ENCODE data around the gene SIX2.

SIX2 gene

DNA sequence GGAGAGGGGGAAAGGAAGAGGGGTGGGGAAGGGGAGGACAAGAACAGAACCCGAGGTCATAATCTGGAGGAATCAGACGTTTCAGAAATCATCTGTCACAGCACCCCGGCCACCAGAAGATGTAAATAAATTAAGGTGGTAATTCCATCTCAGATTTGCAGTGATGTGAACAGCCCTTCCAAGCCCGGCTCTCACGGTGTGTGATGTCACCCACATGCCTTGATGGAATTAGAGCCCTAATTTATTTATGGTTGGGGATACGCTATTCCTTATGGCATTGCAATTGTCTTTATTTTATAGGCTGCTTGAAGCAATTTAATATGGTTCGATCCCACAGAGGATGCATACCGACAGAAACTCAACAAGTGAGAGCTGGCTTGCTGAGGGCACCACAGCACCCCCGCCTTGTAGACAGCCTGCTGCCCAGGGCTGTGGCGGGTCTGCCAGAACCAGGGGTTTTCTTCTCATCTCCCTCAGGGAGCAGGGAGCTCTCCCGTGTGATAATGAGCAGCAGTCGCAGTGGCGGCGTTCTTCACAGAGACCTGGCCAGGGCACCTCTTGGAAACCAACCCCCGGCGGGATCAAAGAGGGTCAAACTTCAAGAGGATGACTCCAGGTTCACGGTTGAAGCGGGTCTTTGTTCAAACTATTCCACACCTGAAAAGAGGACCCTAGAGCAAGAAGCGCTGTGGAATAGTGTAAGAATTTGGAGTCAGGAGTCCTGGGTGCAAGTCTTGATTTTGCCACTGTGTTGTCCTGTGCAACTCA is 40.5 kb upstream of the SIX2 start:
- H2BK12ac ChIP-seq (ENCODE audit: low read length in 2 of 2), result no peak overlapping the region
- no peak overlapping the region for H3K27ac ChIP-seq (ENCODE audit: low read length, poor library complexity, severe bottlenecking)
- H3K18ac ChIP-seq (ENCODE audit: low read depth in 1 of 2, low read length in 2 of 2), result no peak overlapping the region
- no peaks in the 10 kb centered on the region for H3K36me3 ChIP-seq (ENCODE audit: control insufficient read depth in 1 of 2, insufficient read depth in 2 of 2, low read depth in 1 of 2, low read length in 2 of 2)
- DNase-seq, result no peak
- H2BK120ac ChIP-seq (ENCODE audit: low read depth, low read length), result no peak overlapping the region
- no peak overlapping the region for H3K4me2 ChIP-seq (ENCODE audit: low read length, poor library complexity, severe bottlenecking)
- H2BK5ac ChIP-seq (ENCODE audit: low read depth, low read length, poor library complexity, severe bottlenecking), result no peak overlapping the region
- H3K23ac ChIP-seq (ENCODE audit: low read length in 2 of 2), result no peak overlapping the region
- no peaks in the 10 kb centered on the region for H3K9me3 ChIP-seq (ENCODE audit: control insufficient read depth, low read length)
- no peak overlapping the region for H2AFZ ChIP-seq (ENCODE audit: low read depth, low read length)
- no peak overlapping the region for H3K4ac ChIP-seq (ENCODE audit: low read depth in 1 of 2, low read length in 2 of 2)
- no peak overlapping the region for H3K4me3 ChIP-seq (ENCODE audit: insufficient read depth in 1 of 2, low read depth in 1 of 2, low read length in 2 of 2)
- H4K91ac ChIP-seq (ENCODE audit: low read length), result no peak overlapping the region
- H2AK5ac ChIP-seq (ENCODE audit: low read length, severe bottlenecking), result no peak overlapping the region
- 91% methylated on average over 19 of the region's 19 CpGs for WGBS
- no peaks in the 10 kb centered on the region for H3K4me1 ChIP-seq (ENCODE audit: control insufficient read depth, insufficient read depth, low read depth, low read length)
- peaks cover 0 to 26% of the 10 kb centered on the region in 2 experiments for H3K27me3 ChIP-seq (ENCODE audit: control insufficient read depth in 1 of 2, insufficient read depth in 1 of 2, low read length in 2 of 2)
- no peaks in the 10 kb centered on the region for H3K79me1 ChIP-seq (replicated peaks; ENCODE audit: low read length, poor library complexity, severe bottlenecking)
- H3K9ac ChIP-seq (ENCODE audit: low read length), result no peak overlapping the region
- H3K14ac ChIP-seq (ENCODE audit: low read length in 2 of 2), result no peak overlapping the region
- H2BK15ac ChIP-seq (ENCODE audit: low read depth, poor library complexity, severe bottlenecking), result no peak overlapping the region
- H4K8ac ChIP-seq (ENCODE audit: low read length), result no peak overlapping the region

DNA sequence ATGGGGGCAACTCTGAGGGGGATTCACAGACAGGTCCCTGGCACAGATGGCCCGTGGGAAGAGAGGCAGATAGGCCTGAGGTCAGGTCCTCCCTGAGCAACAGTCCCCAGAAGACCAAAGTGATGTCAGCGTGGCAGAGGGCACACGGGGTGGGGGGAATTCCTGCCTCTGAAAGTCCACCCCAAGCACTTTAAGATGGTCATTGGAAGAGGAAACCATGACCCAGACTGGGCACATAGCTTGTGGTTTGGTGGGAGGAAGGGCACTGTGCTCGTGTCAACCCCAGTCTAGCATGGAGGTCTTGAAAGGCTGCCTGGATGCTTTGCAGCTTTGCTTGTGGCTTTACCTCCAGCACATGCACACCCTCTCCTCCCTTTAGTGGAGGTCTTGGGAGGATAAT is 38.0 kb upstream of the SIX2 start:
- WGBS, result 62% methylated on average over 4 of the region's 4 CpGs

DNA sequence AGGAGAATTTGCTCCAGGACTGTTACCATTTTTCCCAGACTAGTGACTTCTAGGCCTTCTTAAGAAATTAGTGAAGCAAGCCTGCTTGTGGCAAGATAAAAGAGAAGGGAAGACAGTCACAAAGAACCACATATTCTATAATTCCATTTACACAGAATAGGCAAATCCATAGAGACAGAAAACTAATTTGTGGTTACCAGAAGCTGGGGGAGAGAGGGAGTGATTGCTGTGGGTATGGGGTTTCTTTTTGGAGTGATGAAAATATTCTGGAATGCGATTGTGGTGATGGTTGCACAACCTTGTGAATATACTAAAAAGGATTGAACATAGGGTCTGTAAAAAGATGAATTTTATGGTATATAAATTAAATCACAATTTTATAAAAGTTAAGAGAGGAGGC is 37.5 kb upstream of the SIX2 start:
- no peak overlapping the region for H3K9ac ChIP-seq (ENCODE audit: low read length)
- no CpG with 5 or more reads among the region's 1 CpG for WGBS
- H2AFZ ChIP-seq (ENCODE audit: low read depth, low read length), result no peak overlapping the region
- DNase-seq, result no peak
- peaks cover 0 to 38% of the 10 kb centered on the region in 2 experiments for H3K27me3 ChIP-seq (ENCODE audit: control insufficient read depth in 1 of 2, insufficient read depth in 1 of 2, low read length in 2 of 2)
- H3K4me2 ChIP-seq (ENCODE audit: low read length, poor library complexity, severe bottlenecking), result no peak overlapping the region
- no peak overlapping the region for H2BK15ac ChIP-seq (ENCODE audit: low read depth, poor library complexity, severe bottlenecking)
- no peak overlapping the region for H3K23ac ChIP-seq (ENCODE audit: low read length in 2 of 2)
- H2BK120ac ChIP-seq (ENCODE audit: low read depth, low read length), result no peak overlapping the region
- H3K18ac ChIP-seq (ENCODE audit: low read depth in 1 of 2, low read length in 2 of 2), result no peak overlapping the region
- no peak overlapping the region for H2AK5ac ChIP-seq (ENCODE audit: low read length, severe bottlenecking)
- no peak overlapping the region for H3K14ac ChIP-seq (ENCODE audit: low read length in 2 of 2)
- no peak overlapping the region for H3K27ac ChIP-seq (ENCODE audit: low read length, poor library complexity, severe bottlenecking)
- H3K36me3 ChIP-seq (ENCODE audit: control insufficient read depth in 1 of 2, insufficient read depth in 2 of 2, low read depth in 1 of 2, low read length in 2 of 2), result no peaks in the 10 kb centered on the region
- no peak overlapping the region for H3K4ac ChIP-seq (ENCODE audit: low read depth in 1 of 2, low read length in 2 of 2)
- H3K9me3 ChIP-seq (ENCODE audit: control insufficient read depth, low read length), result no peaks in the 10 kb centered on the region
- no peak overlapping the region for H4K91ac ChIP-seq (ENCODE audit: low read length)
- H2BK5ac ChIP-seq (ENCODE audit: low read depth, low read length, poor library complexity, severe bottlenecking), result no peak overlapping the region
- no peaks in the 10 kb centered on the region for H3K4me1 ChIP-seq (ENCODE audit: control insufficient read depth, insufficient read depth, low read depth, low read length)
- H3K4me3 ChIP-seq (ENCODE audit: insufficient read depth in 1 of 2, low read depth in 1 of 2, low read length in 2 of 2), result no peak overlapping the region
- no peak overlapping the region for H4K8ac ChIP-seq (ENCODE audit: low read length)
- H3K79me1 ChIP-seq (replicated peaks; ENCODE audit: low read length, poor library complexity, severe bottlenecking), result no peaks in the 10 kb centered on the region
- H2BK12ac ChIP-seq (ENCODE audit: low read length in 2 of 2), result no peak overlapping the region

More for the DNA sequence above, 38.0 kb upstream of the SIX2 start:
- no peaks in the 10 kb centered on the region for H3K36me3 ChIP-seq (ENCODE audit: control insufficient read depth in 1 of 2, insufficient read depth in 2 of 2, low read depth in 1 of 2, low read length in 2 of 2)
- H3K27ac ChIP-seq (ENCODE audit: low read length, poor library complexity, severe bottlenecking), result no peak overlapping the region
- no peaks in the 10 kb centered on the region for H3K9me3 ChIP-seq (ENCODE audit: control insufficient read depth, low read length)
- no peaks in the 10 kb centered on the region for H3K4me1 ChIP-seq (ENCODE audit: control insufficient read depth, insufficient read depth, low read depth, low read length)
- H2BK5ac ChIP-seq (ENCODE audit: low read depth, low read length, poor library complexity, severe bottlenecking), result no peak overlapping the region
- no peak overlapping the region for H2BK12ac ChIP-seq (ENCODE audit: low read length in 2 of 2)
- no peak overlapping the region for H2AK5ac ChIP-seq (ENCODE audit: low read length, severe bottlenecking)
- DNase-seq, result no peak
- H3K27me3 ChIP-seq (ENCODE audit: control insufficient read depth in 1 of 2, insufficient read depth in 1 of 2, low read length in 2 of 2), result peaks cover 0 to 35% of the 10 kb centered on the region in 2 experiments
- H3K23ac ChIP-seq (ENCODE audit: low read length in 2 of 2), result no peak overlapping the region
- H3K18ac ChIP-seq (ENCODE audit: low read depth in 1 of 2, low read length in 2 of 2), result no peak overlapping the region
- no peak overlapping the region for H2AFZ ChIP-seq (ENCODE audit: low read depth, low read length)
- H2BK120ac ChIP-seq (ENCODE audit: low read depth, low read length), result no peak overlapping the region
- no peak overlapping the region for H4K91ac ChIP-seq (ENCODE audit: low read length)
- no peak overlapping the region for H3K9ac ChIP-seq (ENCODE audit: low read length)
- H3K79me1 ChIP-seq (replicated peaks; ENCODE audit: low read length, poor library complexity, severe bottlenecking), result no peaks in the 10 kb centered on the region
- no peak overlapping the region for H4K8ac ChIP-seq (ENCODE audit: low read length)
- H2BK15ac ChIP-seq (ENCODE audit: low read depth, poor library complexity, severe bottlenecking), result no peak overlapping the region
- H3K4ac ChIP-seq (ENCODE audit: low read depth in 1 of 2, low read length in 2 of 2), result no peak overlapping the region
- no peak overlapping the region for H3K4me2 ChIP-seq (ENCODE audit: low read length, poor library complexity, severe bottlenecking)
- no peak overlapping the region for H3K4me3 ChIP-seq (ENCODE audit: insufficient read depth in 1 of 2, low read depth in 1 of 2, low read length in 2 of 2)
- no peak overlapping the region for H3K14ac ChIP-seq (ENCODE audit: low read length in 2 of 2)

DNA sequence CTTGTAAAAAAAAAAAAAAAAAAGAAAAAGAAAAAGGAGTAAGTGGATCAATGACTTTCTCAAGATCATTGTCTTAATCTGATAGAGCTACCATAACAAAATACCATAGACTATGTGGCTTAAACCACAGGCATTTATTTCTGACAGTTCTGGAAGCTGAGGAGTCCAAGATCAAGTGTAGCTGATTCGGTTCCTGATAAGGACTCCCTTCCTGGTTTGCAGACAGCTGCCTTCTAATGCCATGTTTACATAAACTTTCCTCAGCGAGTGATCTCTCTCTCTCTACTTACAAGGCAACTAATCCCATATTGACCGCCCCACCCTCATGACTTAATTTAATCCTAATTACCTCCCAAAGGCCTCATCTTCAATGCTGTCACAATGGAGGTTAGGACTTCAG is 36.5 kb upstream of the SIX2 start:
- no peaks in the 10 kb centered on the region for H3K4me1 ChIP-seq (ENCODE audit: control insufficient read depth, insufficient read depth, low read depth, low read length)
- no peak overlapping the region for H3K9ac ChIP-seq (ENCODE audit: low read length)
- H3K14ac ChIP-seq (ENCODE audit: low read length in 2 of 2), result no peak overlapping the region
- no peak overlapping the region for H2BK120ac ChIP-seq (ENCODE audit: low read depth, low read length)
- no peak overlapping the region for H3K4me3 ChIP-seq (ENCODE audit: insufficient read depth in 1 of 2, low read depth in 1 of 2, low read length in 2 of 2)
- H3K18ac ChIP-seq (ENCODE audit: low read depth in 1 of 2, low read length in 2 of 2), result no peak overlapping the region
- no peak overlapping the region for H2BK5ac ChIP-seq (ENCODE audit: low read depth, low read length, poor library complexity, severe bottlenecking)
- no peaks in the 10 kb centered on the region for H3K36me3 ChIP-seq (ENCODE audit: control insufficient read depth in 1 of 2, insufficient read depth in 2 of 2, low read depth in 1 of 2, low read length in 2 of 2)
- H2BK12ac ChIP-seq (ENCODE audit: low read length in 2 of 2), result no peak overlapping the region
- no peak overlapping the region for H3K27ac ChIP-seq (ENCODE audit: low read length, poor library complexity, severe bottlenecking)
- no peak for DNase-seq
- no peak overlapping the region for H3K4ac ChIP-seq (ENCODE audit: low read depth in 1 of 2, low read length in 2 of 2)
- no peak overlapping the region for H3K4me2 ChIP-seq (ENCODE audit: low read length, poor library complexity, severe bottlenecking)
- H3K9me3 ChIP-seq (ENCODE audit: control insufficient read depth, low read length), result no peaks in the 10 kb centered on the region
- WGBS, result 37% methylated on average over 3 of the region's 3 CpGs
- no peak overlapping the region for H4K8ac ChIP-seq (ENCODE audit: low read length)
- peaks cover 0 to 47% of the 10 kb centered on the region in 2 experiments for H3K27me3 ChIP-seq (ENCODE audit: control insufficient read depth in 1 of 2, insufficient read depth in 1 of 2, low read length in 2 of 2)
- H3K79me1 ChIP-seq (replicated peaks; ENCODE audit: low read length, poor library complexity, severe bottlenecking), result no peaks in the 10 kb centered on the region
- H2BK15ac ChIP-seq (ENCODE audit: low read depth, poor library complexity, severe bottlenecking), result no peak overlapping the region
- no peak overlapping the region for H3K23ac ChIP-seq (ENCODE audit: low read length in 2 of 2)
- H2AK5ac ChIP-seq (ENCODE audit: low read length, severe bottlenecking), result no peak overlapping the region
- no peak overlapping the region for H2AFZ ChIP-seq (ENCODE audit: low read depth, low read length)
- no peak overlapping the region for H4K91ac ChIP-seq (ENCODE audit: low read length)

All from mesenchymal stem cell (in vitro differentiated cells and primary cell).